ENCODE measurements around the gene TUSC2.

DNA sequence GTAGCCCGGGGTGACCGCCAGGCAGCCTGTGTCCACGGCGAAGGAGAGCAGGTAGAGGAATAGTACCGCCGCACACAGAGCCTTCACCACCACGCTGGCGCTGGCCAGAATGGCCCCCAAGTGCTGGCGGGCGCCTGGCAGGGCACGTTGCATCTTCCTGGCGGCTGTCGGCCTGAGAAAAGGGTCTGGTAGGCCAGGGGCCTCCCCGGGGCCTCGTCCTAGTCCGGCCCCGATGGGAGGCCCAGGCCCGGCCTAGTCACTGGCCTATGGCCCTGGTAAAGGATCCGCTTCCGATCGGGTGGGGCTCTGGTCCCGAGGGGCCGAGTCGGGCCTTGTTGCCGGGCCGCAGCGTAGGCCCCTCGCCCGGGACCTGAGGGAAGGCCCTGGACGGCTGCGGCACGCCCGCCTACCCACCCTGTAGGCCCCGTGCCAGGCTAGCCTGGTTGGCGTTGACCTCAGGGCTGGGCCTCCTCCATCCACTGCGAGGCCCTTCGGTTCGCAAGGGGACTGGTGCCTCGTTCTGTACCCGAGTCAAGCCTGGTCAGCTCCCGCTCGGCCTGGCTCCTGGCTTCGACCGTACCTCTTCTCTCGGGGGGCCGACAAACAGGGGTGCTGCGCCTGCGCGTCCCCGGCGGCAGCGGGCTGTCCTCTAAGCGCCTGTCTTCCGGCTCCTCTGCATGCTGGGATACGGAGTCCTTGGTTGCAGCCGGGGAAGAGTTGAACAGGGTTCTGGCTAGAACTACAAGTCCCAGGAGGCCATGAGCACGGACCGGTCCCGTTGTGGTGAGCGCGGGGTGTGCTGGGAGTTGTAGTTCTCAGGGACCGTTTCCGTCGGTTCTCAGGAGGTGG lies 31.1 kb upstream of the TUSC2 start, which contains the start of gene TMEM115:
- TF ChIP-seq, protein P1, sequence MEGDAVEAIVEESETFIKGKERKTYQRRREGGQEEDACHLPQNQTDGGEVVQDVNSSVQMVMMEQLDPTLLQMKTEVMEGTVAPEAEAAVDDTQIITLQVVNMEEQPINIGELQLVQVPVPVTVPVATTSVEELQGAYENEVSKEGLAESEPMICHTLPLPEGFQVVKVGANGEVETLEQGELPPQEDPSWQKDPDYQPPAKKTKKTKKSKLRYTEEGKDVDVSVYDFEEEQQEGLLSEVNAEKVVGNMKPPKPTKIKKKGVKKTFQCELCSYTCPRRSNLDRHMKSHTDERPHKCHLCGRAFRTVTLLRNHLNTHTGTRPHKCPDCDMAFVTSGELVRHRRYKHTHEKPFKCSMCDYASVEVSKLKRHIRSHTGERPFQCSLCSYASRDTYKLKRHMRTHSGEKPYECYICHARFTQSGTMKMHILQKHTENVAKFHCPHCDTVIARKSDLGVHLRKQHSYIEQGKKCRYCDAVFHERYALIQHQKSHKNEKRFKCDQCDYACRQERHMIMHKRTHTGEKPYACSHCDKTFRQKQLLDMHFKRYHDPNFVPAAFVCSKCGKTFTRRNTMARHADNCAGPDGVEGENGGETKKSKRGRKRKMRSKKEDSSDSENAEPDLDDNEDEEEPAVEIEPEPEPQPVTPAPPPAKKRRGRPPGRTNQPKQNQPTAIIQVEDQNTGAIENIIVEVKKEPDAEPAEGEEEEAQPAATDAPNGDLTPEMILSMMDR (IDR thresholded peaks at IDR 0.05) = no peak
- TF ChIP-seq, protein P2, sequence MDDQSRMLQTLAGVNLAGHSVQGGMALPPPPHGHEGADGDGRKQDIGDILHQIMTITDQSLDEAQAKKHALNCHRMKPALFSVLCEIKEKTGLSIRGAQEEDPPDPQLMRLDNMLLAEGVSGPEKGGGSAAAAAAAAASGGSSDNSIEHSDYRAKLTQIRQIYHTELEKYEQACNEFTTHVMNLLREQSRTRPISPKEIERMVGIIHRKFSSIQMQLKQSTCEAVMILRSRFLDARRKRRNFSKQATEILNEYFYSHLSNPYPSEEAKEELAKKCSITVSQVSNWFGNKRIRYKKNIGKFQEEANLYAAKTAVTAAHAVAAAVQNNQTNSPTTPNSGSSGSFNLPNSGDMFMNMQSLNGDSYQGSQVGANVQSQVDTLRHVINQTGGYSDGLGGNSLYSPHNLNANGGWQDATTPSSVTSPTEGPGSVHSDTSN (IDR thresholded peaks at IDR 0.05) = no peak; the same call in 1 of the 2 replicates
- no peak; a peak in 1 of 4 replicates for TF ChIP-seq EP300 (IDR thresholded peaks at IDR 0.05; ENCODE audit: borderline replicate concordance in 1 of 2, low read depth in 1 of 2, low read length in 1 of 2)
